ENCODE results near the gene PPP1R9B. TPM values are rescaled to one million over a fixed set of nuclear protein-coding genes. Genes with fewer than 3 reads are reported as not detected.
A peak's percentile ranks its signal among the peaks of the same experiment; 100 is the strongest.

The PPP1R9B gene
- total RNA-seq, 2 experiments from 2014 or later = 110 to 117 TPM

GRCh38 chr17:50154604-50155003 lies 4.1 kb upstream of the PPP1R9B start:
- Mint-ChIP-seq H3K9me3 (no peaks in the 10 kb centered on the region), H3K4me3 (no peak overlapping the region), H3K27ac (peak overlapping the region; percentile 50), H3K36me3 (ENCODE audit: low read depth) (no peaks in the 10 kb centered on the region), H3K4me1 (peaks cover 51% of the 10 kb centered on the region), H3K27me3 (no peaks in the 10 kb centered on the region)
- ChIA-PET POLR2A (no interaction called here), CTCF (interaction anchor here (0.6 to 4.7 kb wide), 7 partner anchors 9 to 179 kb away, joined by 3 to 22 read pairs (median 3); no protein-coding TSS in a partner anchor)
- no peak for DNase-seq

GRCh38 chr17:50153650-50154575 lies 3.4 kb upstream of the PPP1R9B start:
- Mint-ChIP-seq H3K9me3 (no peaks in the 10 kb centered on the region), H3K27ac (no peak overlapping the region), H3K4me1 (peaks cover 51% of the 10 kb centered on the region), H3K36me3 (ENCODE audit: low read depth) (peaks cover 2% of the 10 kb centered on the region), H3K4me3 (no peak overlapping the region), H3K27me3 (no peaks in the 10 kb centered on the region)
- no peak for DNase-seq
- CTCF ChIA-PET = interaction anchor here (0.6 to 5.3 kb wide), 9 partner anchors 8 to 178 kb away, joined by 3 to 40 read pairs (median 4); no protein-coding TSS in a partner anchor
- POLR2A ChIA-PET = no interaction called here

- H3K27me3 Mint-ChIP-seq = no peaks in the 10 kb centered on the region
- ChIA-PET POLR2A (interaction anchor here (0.9 kb wide), 1 partner anchor 8 kb away, joined by 4 read pairs; no protein-coding TSS in a partner anchor), CTCF (interaction anchor here (0.8 to 5.3 kb wide), 8 partner anchors 9 to 59 kb away, joined by 3 to 43 read pairs (median 10); partner anchors contain the start of gene SGCA)
- H3K4me1 Mint-ChIP-seq = peaks cover 46% of the 10 kb centered on the region
- H3K9me3 Mint-ChIP-seq = no peaks in the 10 kb centered on the region
- H3K27ac Mint-ChIP-seq = peak overlapping the region; percentile 95
- peak overlapping the region; percentile 89 for H3K4me3 Mint-ChIP-seq
- no peak for DNase-seq
- peaks cover 9% of the 10 kb centered on the region for H3K36me3 Mint-ChIP-seq (ENCODE audit: low read depth)
These were observed 2.3 kb upstream of the PPP1R9B start for GRCh38 chr17:50152736-50153135.

- peaks cover 44% of the 10 kb centered on the region for H3K4me1 Mint-ChIP-seq
- H3K27me3 Mint-ChIP-seq = no peaks in the 10 kb centered on the region
- peak; percentile 69 for DNase-seq
- H3K9me3 Mint-ChIP-seq = no peaks in the 10 kb centered on the region
- POLR2A ChIA-PET = interaction anchor here (0.9 kb wide), 1 partner anchor 8 kb away, joined by 4 read pairs; no protein-coding TSS in a partner anchor
- CTCF ChIA-PET = interaction anchor here (0.6 to 5.3 kb wide), 12 partner anchors 9 to 145 kb away, joined by 3 to 43 read pairs (median 4); partner anchors contain the start of gene SGCA
- peaks cover 15% of the 10 kb centered on the region for H3K36me3 Mint-ChIP-seq (ENCODE audit: low read depth)
- H3K4me3 Mint-ChIP-seq = peak overlapping the region; percentile 89
- peak overlapping the region; percentile 95 for H3K27ac Mint-ChIP-seq
These were observed 1.6 kb upstream of the PPP1R9B start for GRCh38 chr17:50151937-50152547.

GRCh38 chr17:50151041-50151936 lies 812 bp upstream of the PPP1R9B start:
- Mint-ChIP-seq H3K4me1 (peaks cover 50% of the 10 kb centered on the region), H3K4me3 (peak overlapping the region; percentile 89), H3K27me3 (no peaks in the 10 kb centered on the region), H3K27ac (peak overlapping the region; percentile 95), H3K36me3 (ENCODE audit: low read depth) (peaks cover 21% of the 10 kb centered on the region), H3K9me3 (no peaks in the 10 kb centered on the region)
- ChIA-PET POLR2A (no interaction called here), CTCF (interaction anchor here (0.5 to 5.3 kb wide), 14 partner anchors 10 to 355 kb away, joined by 3 to 43 read pairs (median 4); partner anchors contain the start of genes LRRC59 and SGCA)
- DNase-seq = peak; percentile 92

GRCh38 chr17:50149417-50150353 lies 792 bp downstream of the PPP1R9B start:
- peaks cover 28% of the 10 kb centered on the region for H3K36me3 Mint-ChIP-seq (ENCODE audit: low read depth)
- H3K27ac Mint-ChIP-seq = peak overlapping the region; percentile 80
- ChIA-PET POLR2A (no interaction called here), CTCF (interaction anchor here (0.7 to 5.3 kb wide), 9 partner anchors 9 to 248 kb away, joined by 3 to 43 read pairs (median 5); partner anchors contain the start of gene LRRC59)
- DNase-seq = peak; percentile 57
- peaks cover 49% of the 10 kb centered on the region for H3K4me1 Mint-ChIP-seq
- no peaks in the 10 kb centered on the region for H3K9me3 Mint-ChIP-seq
- no peaks in the 10 kb centered on the region for H3K27me3 Mint-ChIP-seq
- peak overlapping the region; percentile 93 for H3K4me3 Mint-ChIP-seq

- peaks cover 49% of the 10 kb centered on the region for H3K4me1 Mint-ChIP-seq
- no peak for DNase-seq
- H3K4me3 Mint-ChIP-seq = peak overlapping the region; percentile 93
- POLR2A ChIA-PET = no interaction called here
- H3K9me3 Mint-ChIP-seq = no peaks in the 10 kb centered on the region
- H3K36me3 Mint-ChIP-seq (ENCODE audit: low read depth) = peaks cover 34% of the 10 kb centered on the region
- no peaks in the 10 kb centered on the region for H3K27me3 Mint-ChIP-seq
- CTCF ChIA-PET = interaction anchor here (5.3 kb wide), 1 partner anchor 9 kb away, joined by 40 read pairs; no protein-coding TSS in a partner anchor
- peak overlapping the region; percentile 80 for H3K27ac Mint-ChIP-seq
These were observed 1.4 kb downstream of the PPP1R9B start for GRCh38 chr17:50149091-50149416.

GRCh38 chr17:50148226-50149090 lies 2.0 kb downstream of the PPP1R9B start:
- ChIA-PET CTCF (interaction anchor here (0.6 to 1.6 kb wide), 7 partner anchors 10 to 168 kb away, joined by 3 to 9 read pairs (median 4); no protein-coding TSS in a partner anchor), POLR2A (no interaction called here)
- H3K9me3 Mint-ChIP-seq = no peaks in the 10 kb centered on the region
- H3K36me3 Mint-ChIP-seq (ENCODE audit: low read depth) = peaks cover 40% of the 10 kb centered on the region
- peak; percentile 54 for DNase-seq
- H3K27ac Mint-ChIP-seq = peak overlapping the region; percentile 67
- H3K4me1 Mint-ChIP-seq = peaks cover 54% of the 10 kb centered on the region
- H3K27me3 Mint-ChIP-seq = no peaks in the 10 kb centered on the region
- peak overlapping the region; percentile 93 for H3K4me3 Mint-ChIP-seq

- Mint-ChIP-seq H3K9me3 (no peaks in the 10 kb centered on the region), H3K4me1 (peaks cover 59% of the 10 kb centered on the region), H3K36me3 (ENCODE audit: low read depth) (peaks cover 44% of the 10 kb centered on the region), H3K4me3 (peak overlapping the region; percentile 93), H3K27me3 (no peaks in the 10 kb centered on the region), H3K27ac (peak overlapping the region; percentile 67)
- CTCF ChIA-PET = interaction anchor here (0.6 to 1.7 kb wide), 9 partner anchors 9 to 167 kb away, joined by 3 to 9 read pairs (median 4); partner anchors contain the start of gene SAMD14
- DNase-seq = no peak
- POLR2A ChIA-PET = no interaction called here
These were observed 2.6 kb downstream of the PPP1R9B start for GRCh38 chr17:50147841-50148225.

GRCh38 chr17:50146927-50147665 lies 3.4 kb downstream of the PPP1R9B start:
- H3K4me1 Mint-ChIP-seq = peaks cover 62% of the 10 kb centered on the region
- DNase-seq = no peak
- peak overlapping the region; percentile 93 for H3K4me3 Mint-ChIP-seq
- ChIA-PET POLR2A (interaction anchor here (0.6 kb wide), 1 partner anchor 17 kb away, joined by 5 read pairs; no protein-coding TSS in a partner anchor), CTCF (interaction anchor here (0.9 to 3.0 kb wide), 10 partner anchors 8 to 60 kb away, joined by 3 to 18 read pairs (median 4); partner anchors contain the start of gene SAMD14)
- peak overlapping the region; percentile 87 for H3K27ac Mint-ChIP-seq
- no peaks in the 10 kb centered on the region for H3K27me3 Mint-ChIP-seq
- peaks cover 51% of the 10 kb centered on the region for H3K36me3 Mint-ChIP-seq (ENCODE audit: low read depth)
- H3K9me3 Mint-ChIP-seq = no peaks in the 10 kb centered on the region

All from activated CD4-positive, alpha-beta T cell treated with anti-CD3 and anti-CD28 coated beads, Interleukin-2, amount 10 ng/mL, durations not matched to agents 7 days and 5 days (primary cell).